ENCODE results near the gene FNIP1. TPM values are rescaled to one million over a fixed set of nuclear protein-coding genes. Genes with fewer than 3 reads are reported as not detected.

FNIP1 gene
- total RNA-seq, 4 donors from 2014 or later: 40.7 to 75.0 (median 62.8) TPM

- no peak for ATAC-seq
- H3K9me3 ChIP-seq: no peaks in the 10 kb centered on the region
- H3K36me3 ChIP-seq: peaks cover 5 to 58% of the 10 kb centered on the region in 2 donors
- peaks cover 0 to 21% (median 2%) of the 10 kb centered on the region in 3 donors for H3K4me1 ChIP-seq
- no peak overlapping the region for H3K27ac ChIP-seq
- H3K27me3 ChIP-seq: no peaks in the 10 kb centered on the region
- WGBS, 2 donors (ENCODE audit: low coverage in 1 of 2): 84 to 98% methylated on average over 5 of the region's 5 CpGs
- H3K4me3 ChIP-seq: no peak overlapping the region
- no peak for TF ChIP-seq POLR2A (IDR thresholded peaks at IDR 0.05)
- no peak for TF ChIP-seq POLR2AphosphoS5 (IDR thresholded peaks at IDR 0.05)
- TF ChIP-seq EP300 (IDR thresholded peaks at IDR 0.05): no peak
- no peak for TF ChIP-seq CTCF (IDR thresholded peaks at IDR 0.05)
These were observed 90.5 kb downstream of the FNIP1 start for GRCh38 chr5:131706281-131706680.

GRCh38 chr5:131694926-131695325 is 101.9 kb downstream of the FNIP1 start:
- TF ChIP-seq CTCF (IDR thresholded peaks at IDR 0.05): no peak
- no peak for TF ChIP-seq POLR2A (IDR thresholded peaks at IDR 0.05)
- no peak for TF ChIP-seq EP300 (IDR thresholded peaks at IDR 0.05)
- TF ChIP-seq POLR2AphosphoS5 (IDR thresholded peaks at IDR 0.05): no peak
- ATAC-seq: no peak
- no peak overlapping the region for H3K27ac ChIP-seq
- no peaks in the 10 kb centered on the region for H3K4me1 ChIP-seq
- no peaks in the 10 kb centered on the region for H3K9me3 ChIP-seq
- H3K36me3 ChIP-seq: peaks cover 0 to 62% of the 10 kb centered on the region in 2 donors
- 93 to 95% methylated on average over 3 to 4 of the region's 4 CpGs for WGBS, 2 donors (ENCODE audit: low coverage in 1 of 2)
- no peak overlapping the region for H3K4me3 ChIP-seq
- H3K27me3 ChIP-seq: no peaks in the 10 kb centered on the region

GRCh38 chr5:131693894-131694293 is 102.9 kb downstream of the FNIP1 start:
- Histone ChIP-seq H3K9me3 (no peaks in the 10 kb centered on the region), H3K36me3 (peaks cover 0 to 62% of the 10 kb centered on the region in 2 donors), H3K4me1 (no peaks in the 10 kb centered on the region), H3K27ac (no peak overlapping the region), H3K27me3 (no peaks in the 10 kb centered on the region), H3K4me3 (no peak overlapping the region)
- WGBS, 2 donors (ENCODE audit: low coverage in 1 of 2): 100% methylated on average over 1 of the region's 1 CpG
- no peak for ATAC-seq
- TF ChIP-seq CTCF (IDR thresholded peaks at IDR 0.05): no peak
- TF ChIP-seq POLR2AphosphoS5 (IDR thresholded peaks at IDR 0.05): no peak
- no peak for TF ChIP-seq POLR2A (IDR thresholded peaks at IDR 0.05)
- TF ChIP-seq EP300 (IDR thresholded peaks at IDR 0.05): no peak

- WGBS, 2 donors (ENCODE audit: low coverage in 1 of 2): 58 to 88% methylated on average over 4 to 7 of the region's 7 CpGs
- H3K9me3 ChIP-seq: no peaks in the 10 kb centered on the region
- peaks cover 0 to 26% (median 0%) of the 10 kb centered on the region in 3 donors for H3K4me1 ChIP-seq
- peaks cover 0 to 27% of the 10 kb centered on the region in 2 donors for H3K36me3 ChIP-seq
- TF ChIP-seq POLR2A (IDR thresholded peaks at IDR 0.05) (no peak), POLR2AphosphoS5 (IDR thresholded peaks at IDR 0.05) (no peak), CTCF (IDR thresholded peaks at IDR 0.05) (no peak), EP300 (IDR thresholded peaks at IDR 0.05) (no peak)
- peak; percentile 53 for ATAC-seq
- H3K4me3 ChIP-seq: no peak overlapping the region
- H3K27ac ChIP-seq: no peak overlapping the region
- no peaks in the 10 kb centered on the region for H3K27me3 ChIP-seq
These were observed 111.2 kb downstream of the FNIP1 start for GRCh38 chr5:131685516-131686171.

- peaks cover 0 to 29% (median 0%) of the 10 kb centered on the region in 3 donors for H3K4me1 ChIP-seq
- peaks cover 0 to 16% of the 10 kb centered on the region in 2 donors for H3K36me3 ChIP-seq
- no peak overlapping the region for H3K4me3 ChIP-seq
- ATAC-seq: no peak
- TF ChIP-seq POLR2AphosphoS5 (IDR thresholded peaks at IDR 0.05) (no peak), POLR2A (IDR thresholded peaks at IDR 0.05) (no peak), CTCF (IDR thresholded peaks at IDR 0.05) (no peak), EP300 (IDR thresholded peaks at IDR 0.05) (no peak)
- no peaks in the 10 kb centered on the region for H3K9me3 ChIP-seq
- H3K27me3 ChIP-seq: no peaks in the 10 kb centered on the region
- no peak overlapping the region for H3K27ac ChIP-seq
These were observed 112.2 kb downstream of the FNIP1 start for GRCh38 chr5:131684595-131684994.
